OCI-M2 (cell line): ENCODE data around the gene IL37.

ENCODE experiments used
- DNase-seq: peaks from one replicate; lab custom pipeline; 2025; ENCODE audit not compliant: unreplicated experiment; lab: John Stamatoyannopoulos, UW

Gene IL37

DNA sequence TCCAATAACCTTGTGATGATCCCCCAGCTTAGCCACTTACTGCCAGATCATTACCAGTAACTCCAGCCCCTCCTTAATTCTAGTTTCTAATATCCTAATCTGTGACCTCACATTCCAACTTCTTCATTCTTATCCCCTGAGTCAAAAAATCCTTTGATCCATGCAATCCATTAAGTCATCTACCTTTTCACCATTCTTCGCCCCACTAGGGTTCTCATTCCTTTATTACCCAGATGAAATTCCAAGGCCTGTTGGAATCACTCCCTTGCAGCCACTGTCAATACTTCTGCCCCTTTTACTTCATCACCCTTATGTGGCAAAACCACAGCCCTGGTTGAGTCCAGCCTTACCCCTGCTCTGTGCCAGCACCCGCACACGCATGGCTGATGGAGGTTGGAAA is 46.5 kb downstream of the IL37 start:
- no peak for DNase-seq

DNA sequence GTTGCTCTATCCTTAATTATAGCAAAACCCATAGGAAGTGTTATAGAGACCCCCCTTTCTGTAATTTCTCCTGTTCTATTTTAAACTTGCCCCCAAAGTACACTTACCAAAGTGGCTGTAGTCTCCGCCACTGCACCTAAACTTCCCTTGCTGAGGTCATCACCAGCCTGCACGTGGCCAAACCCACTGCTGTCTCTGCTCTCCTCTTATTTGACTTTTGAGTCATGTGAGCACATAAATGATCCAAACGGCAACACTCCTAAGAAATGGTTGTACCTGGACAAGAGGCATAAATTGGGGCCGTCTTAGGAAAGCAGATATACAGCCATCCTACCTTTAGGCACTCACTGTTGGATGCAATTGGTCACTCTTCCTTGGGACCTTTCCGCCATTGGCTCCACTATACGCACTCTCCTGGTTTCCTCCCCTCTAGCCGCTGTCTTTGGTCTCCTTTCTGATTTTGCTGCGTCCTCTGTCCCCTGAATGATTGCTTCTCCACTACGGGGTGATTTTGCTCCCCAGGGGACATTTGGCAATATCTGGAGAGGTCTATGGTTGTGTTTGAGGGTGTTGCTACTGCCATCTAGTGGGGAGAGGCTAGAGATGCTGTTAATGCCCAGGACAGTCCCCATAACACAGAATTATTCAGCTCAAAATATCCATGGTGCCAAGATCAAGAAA is 47.6 kb downstream of the IL37 start:
- no peak for DNase-seq

DNA sequence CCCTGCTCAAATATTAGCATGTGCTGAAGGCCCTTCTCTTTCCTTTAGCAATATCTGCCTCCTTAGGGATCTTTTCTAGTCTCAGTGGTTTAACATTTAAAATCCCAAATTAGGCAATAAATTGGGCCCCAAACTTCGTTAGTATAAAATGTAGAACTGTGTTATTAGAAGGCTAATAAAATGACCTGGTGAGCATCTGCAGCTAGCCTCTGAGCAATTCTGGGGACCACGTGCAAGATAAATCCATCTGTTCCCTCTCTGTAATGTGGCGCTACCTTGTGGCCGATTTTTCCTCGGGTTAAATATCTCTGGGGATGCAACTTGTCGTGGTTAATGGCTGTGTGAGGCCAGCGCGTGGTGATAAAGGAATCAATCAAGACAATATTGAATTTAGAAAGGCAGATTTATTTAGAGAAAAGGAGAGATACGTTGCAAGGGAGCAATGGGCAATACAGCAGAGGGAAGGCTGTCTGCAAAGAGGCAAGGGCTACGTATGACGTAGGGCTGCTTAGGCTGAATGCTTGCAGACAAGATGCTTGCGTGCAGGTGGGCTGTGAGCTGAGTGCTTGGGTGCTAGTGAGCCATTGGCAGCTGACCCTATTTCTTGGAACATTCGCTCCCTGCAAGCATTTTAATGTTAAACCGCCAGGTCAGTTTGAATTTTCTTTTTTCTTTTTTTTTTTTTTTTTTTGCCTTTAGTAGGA is 48.3 kb downstream of the IL37 start:
- no peak for DNase-seq

DNA sequence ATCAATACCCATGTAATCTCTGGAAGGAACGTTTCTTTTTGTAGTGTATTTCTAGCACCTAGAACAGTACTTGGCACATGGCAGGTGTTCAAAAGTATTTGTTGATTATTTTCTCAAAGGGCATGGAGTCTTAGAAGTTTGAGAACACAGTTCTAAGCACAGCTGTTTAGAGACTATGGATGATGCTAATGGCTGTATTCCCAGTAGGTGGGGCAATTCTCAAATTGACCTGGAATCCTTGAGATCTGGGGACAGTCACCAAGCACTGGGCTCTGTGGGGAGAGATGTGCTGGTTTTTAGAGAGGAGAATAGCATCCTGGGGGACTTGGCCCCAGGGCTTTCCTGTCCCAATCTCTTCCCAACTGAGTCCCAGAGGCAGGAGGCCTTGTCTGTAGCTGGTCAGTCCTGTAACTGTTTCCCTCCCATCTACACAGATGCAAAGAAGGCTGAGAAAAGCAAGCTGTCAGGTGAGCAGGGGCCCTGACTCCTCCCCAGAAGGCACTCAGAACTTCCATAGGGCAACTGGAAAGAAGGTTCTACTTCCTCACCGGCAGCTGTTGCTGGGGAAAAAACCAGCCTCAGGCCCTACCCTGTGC is 49.4 kb downstream of the IL37 start:
- no peak for DNase-seq

DNA sequence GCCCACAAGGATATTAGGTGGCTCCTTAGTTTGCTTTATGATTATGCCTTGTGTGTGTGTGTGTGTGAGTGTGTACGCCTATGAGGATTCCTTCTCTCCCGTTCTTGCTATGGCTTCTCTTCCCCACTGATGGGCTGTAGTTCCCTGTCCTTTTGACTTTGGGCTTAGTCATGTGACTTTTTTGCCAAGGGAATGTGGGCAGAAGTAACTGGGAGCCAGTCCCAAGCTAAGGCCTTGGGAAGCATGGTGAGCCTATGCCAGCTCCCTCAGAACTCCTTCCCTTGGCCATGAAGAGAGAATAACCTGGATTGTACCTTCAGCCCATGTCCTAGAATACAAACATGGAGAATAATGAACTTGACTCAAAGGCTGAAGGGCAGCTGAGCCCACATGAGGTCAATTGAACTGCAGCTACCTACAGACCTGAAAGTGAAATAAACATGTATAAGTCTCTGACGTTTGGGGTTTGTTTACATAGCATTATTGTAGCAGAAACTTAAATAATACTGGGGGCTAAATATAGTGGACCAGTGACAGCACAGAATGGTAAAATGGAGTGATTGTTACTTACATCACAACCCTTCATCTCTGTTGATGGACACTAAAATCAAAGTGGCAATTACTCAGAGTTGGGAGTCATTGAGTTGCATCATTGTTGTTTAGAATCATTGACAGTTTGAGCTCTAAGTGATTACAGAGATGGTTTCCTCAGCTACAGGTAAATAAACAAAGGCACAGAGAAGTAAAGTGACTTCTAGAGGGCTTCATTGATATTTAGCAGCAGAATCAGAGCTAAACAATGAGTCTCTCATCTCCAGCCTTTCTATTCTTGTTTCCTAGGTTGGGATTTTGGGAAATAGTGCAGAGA is 51.6 kb downstream of the IL37 start:
- no peak for DNase-seq

DNA sequence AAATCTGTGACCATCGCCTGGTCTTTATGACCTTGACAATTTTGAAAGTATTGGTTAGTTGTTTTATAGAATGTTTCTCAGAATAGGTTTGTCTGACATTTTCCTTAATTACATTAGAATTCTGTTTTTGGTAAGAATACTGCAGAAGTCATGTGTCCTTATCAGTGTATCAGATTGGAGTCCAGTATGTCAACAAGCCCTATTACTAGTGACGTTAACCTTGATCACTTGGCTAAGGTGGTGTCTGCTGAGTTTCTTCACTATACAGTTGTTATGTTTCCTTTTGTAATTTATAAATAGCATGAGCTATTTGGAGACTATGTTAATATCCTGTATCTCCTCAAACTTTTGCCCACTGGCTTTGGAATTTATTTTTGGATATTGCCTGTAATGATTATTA is 56.1 kb downstream of the IL37 start:
- DNase-seq, result no peak
